Measurements from ENCODE around the gene ZNF516. TPM values are rescaled to one million over a fixed set of nuclear protein-coding genes. Genes with fewer than 3 reads are reported as not detected.

ZNF516 gene
- total RNA-seq, 1 donor from 2014 or later: 1.6 TPM

GRCh38 chr18:76392349-76392748 lies 102.7 kb downstream of the ZNF516 start:
- intact Hi-C loops (cut with micrococcal nuclease): no loop called here
- Mint-ChIP-seq H3K4me3 (no peak overlapping the region), H3K4me1 (no peaks in the 10 kb centered on the region), H3K27ac (no peak overlapping the region), H3K27me3 (peaks cover 18% of the 10 kb centered on the region), H3K36me3 (ENCODE audit: low read depth) (no peaks in the 10 kb centered on the region), H3K9me3 (no peaks in the 10 kb centered on the region)
- no peak for DNase-seq

DNA sequence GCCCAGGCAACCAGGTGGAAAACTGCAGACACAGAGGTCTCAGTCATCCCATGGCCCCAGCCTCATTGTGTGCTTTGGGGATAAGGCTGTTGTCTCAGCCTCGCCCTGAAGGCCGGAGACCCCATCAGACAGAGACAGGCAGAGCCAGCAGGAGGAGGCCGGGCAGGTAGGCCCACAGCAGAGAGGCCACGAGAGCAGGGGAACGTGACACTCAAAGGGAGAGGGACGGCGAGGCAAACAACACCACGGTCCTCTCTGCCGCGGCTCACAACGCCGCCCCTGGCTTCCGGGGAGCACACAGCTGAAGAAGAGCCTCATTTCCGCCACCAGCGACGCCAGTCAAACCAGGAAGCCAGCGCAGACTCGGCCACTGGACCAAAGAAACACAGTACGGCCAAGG lies 103.3 kb downstream of the ZNF516 start:
- intact Hi-C loops (cut with micrococcal nuclease): no loop called here
- H3K4me1 Mint-ChIP-seq: peaks cover 4% of the 10 kb centered on the region
- H3K36me3 Mint-ChIP-seq (ENCODE audit: low read depth): no peaks in the 10 kb centered on the region
- no peak overlapping the region for H3K4me3 Mint-ChIP-seq
- H3K27me3 Mint-ChIP-seq: peaks cover 21% of the 10 kb centered on the region
- no peak for DNase-seq
- no peaks in the 10 kb centered on the region for H3K9me3 Mint-ChIP-seq
- no peak overlapping the region for H3K27ac Mint-ChIP-seq

GRCh38 chr18:76391038-76391437 lies 104.0 kb downstream of the ZNF516 start:
- Mint-ChIP-seq H3K4me1 (peaks cover 10% of the 10 kb centered on the region), H3K36me3 (ENCODE audit: low read depth) (no peaks in the 10 kb centered on the region), H3K4me3 (no peak overlapping the region), H3K9me3 (no peaks in the 10 kb centered on the region), H3K27me3 (peaks cover 20% of the 10 kb centered on the region), H3K27ac (no peak overlapping the region)
- DNase-seq: no peak
- intact Hi-C loops (cut with micrococcal nuclease): no loop called here

DNA sequence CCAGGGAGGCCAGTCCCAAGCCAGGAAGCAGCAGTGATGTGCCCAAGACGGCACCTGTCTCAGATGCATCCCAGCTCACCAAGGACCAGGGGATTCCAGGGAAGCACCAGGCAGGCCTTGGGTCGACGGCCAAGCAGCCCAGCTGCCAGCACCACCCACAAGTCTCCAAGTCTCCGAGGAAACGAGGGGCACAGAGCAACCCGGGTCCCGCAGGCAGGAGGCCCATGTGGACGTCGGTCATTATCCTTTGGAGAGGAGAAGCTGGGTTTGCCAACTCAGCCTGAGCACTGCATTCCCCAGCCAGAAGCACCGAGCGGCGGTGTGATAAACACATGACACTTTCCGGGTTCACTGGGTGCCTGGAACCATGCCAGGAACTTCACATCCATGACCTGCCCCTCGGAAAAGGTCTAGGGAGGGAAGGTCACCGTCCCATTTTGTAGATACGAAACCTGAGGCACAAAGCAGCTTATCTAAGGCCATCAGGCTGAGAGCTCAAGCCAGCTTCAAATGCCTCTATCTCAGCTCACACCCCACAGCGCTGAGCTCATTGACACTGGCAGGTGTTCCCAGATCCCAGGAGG lies 104.5 kb downstream of the ZNF516 start:
- peaks cover 23% of the 10 kb centered on the region for H3K27me3 Mint-ChIP-seq
- peaks cover 10% of the 10 kb centered on the region for H3K4me1 Mint-ChIP-seq
- intact Hi-C loops (cut with micrococcal nuclease): no loop called here
- H3K36me3 Mint-ChIP-seq (ENCODE audit: low read depth): no peaks in the 10 kb centered on the region
- no peaks in the 10 kb centered on the region for H3K9me3 Mint-ChIP-seq
- no peak overlapping the region for H3K27ac Mint-ChIP-seq
- no peak overlapping the region for H3K4me3 Mint-ChIP-seq
- no peak for DNase-seq

DNA sequence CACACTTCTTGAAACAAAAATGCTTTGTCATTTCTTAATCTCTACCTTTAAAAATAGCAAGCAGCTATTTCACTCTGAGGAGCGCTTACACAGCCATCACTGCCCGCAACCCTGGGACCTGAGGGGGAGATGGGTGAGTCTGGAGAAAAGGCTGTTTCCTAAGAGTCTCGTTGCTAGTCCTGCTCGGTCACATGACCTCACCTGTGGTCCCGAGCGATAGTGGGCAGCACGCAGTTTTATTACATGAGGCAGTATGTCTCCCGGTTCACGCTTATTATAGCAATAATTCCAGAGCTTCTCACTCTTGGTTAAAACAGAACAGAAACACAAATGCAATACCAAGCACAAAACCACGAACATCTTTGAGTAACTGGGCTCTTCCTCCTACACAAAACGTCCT lies 105.3 kb downstream of the ZNF516 start:
- DNase-seq: no peak
- Mint-ChIP-seq H3K27ac (no peak overlapping the region), H3K4me3 (no peak overlapping the region), H3K27me3 (peaks cover 23% of the 10 kb centered on the region), H3K9me3 (no peaks in the 10 kb centered on the region), H3K36me3 (ENCODE audit: low read depth) (no peaks in the 10 kb centered on the region), H3K4me1 (peaks cover 10% of the 10 kb centered on the region)
- intact Hi-C loops (cut with micrococcal nuclease): no loop called here

DNA sequence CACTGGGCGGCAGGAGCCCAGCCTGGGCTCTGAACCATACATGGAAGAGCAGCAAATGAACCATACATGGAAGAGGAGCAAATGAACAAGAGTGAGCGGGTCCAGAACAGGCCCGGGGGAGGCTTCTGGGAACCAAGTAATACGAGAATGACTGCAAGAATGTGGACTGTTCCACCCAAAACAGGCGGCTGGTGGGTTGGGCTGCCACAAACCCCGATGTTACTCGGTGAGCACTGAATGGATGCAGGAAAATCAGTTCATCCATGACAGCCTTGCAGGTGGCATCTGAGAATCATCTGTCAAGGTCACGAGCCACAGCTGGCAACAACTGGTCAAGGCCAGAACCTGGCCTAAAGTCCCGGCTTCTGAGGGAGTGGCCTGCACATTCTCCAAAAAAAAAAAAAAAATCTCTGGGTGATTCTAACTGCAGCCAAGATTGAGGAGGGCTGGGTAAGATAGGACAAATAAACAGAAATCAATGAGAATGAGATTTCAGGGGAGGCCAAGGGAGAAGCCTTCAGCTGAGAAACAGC lies 106.1 kb downstream of the ZNF516 start:
- Mint-ChIP-seq H3K27ac (no peak overlapping the region), H3K4me3 (no peak overlapping the region), H3K27me3 (peaks cover 23% of the 10 kb centered on the region), H3K36me3 (ENCODE audit: low read depth) (no peaks in the 10 kb centered on the region), H3K4me1 (peaks cover 10% of the 10 kb centered on the region), H3K9me3 (no peaks in the 10 kb centered on the region)
- no peak for DNase-seq
- intact Hi-C loops (cut with micrococcal nuclease): no loop called here

- intact Hi-C loops (cut with micrococcal nuclease): no loop called here
- Mint-ChIP-seq H3K36me3 (ENCODE audit: low read depth) (no peaks in the 10 kb centered on the region), H3K4me3 (no peak overlapping the region), H3K4me1 (peaks cover 10% of the 10 kb centered on the region), H3K9me3 (no peaks in the 10 kb centered on the region), H3K27me3 (peaks cover 23% of the 10 kb centered on the region), H3K27ac (no peak overlapping the region)
- DNase-seq: no peak
These were observed 106.8 kb downstream of the ZNF516 start for GRCh38 chr18:76388261-76388660.

GRCh38 chr18:76387608-76388007 lies 107.4 kb downstream of the ZNF516 start:
- intact Hi-C loops (cut with micrococcal nuclease): no loop called here
- Mint-ChIP-seq H3K4me1 (peaks cover 10% of the 10 kb centered on the region), H3K36me3 (ENCODE audit: low read depth) (no peaks in the 10 kb centered on the region), H3K4me3 (no peak overlapping the region), H3K27ac (no peak overlapping the region), H3K9me3 (no peaks in the 10 kb centered on the region), H3K27me3 (peaks cover 23% of the 10 kb centered on the region)
- DNase-seq: no peak

GRCh38 chr18:76386886-76387285 lies 108.2 kb downstream of the ZNF516 start:
- no peak for DNase-seq
- Mint-ChIP-seq H3K27ac (no peak overlapping the region), H3K4me1 (peaks cover 10% of the 10 kb centered on the region), H3K27me3 (peaks cover 26% of the 10 kb centered on the region), H3K36me3 (ENCODE audit: low read depth) (no peaks in the 10 kb centered on the region), H3K9me3 (no peaks in the 10 kb centered on the region), H3K4me3 (no peak overlapping the region)
- intact Hi-C loops (cut with micrococcal nuclease): no loop called here

DNA sequence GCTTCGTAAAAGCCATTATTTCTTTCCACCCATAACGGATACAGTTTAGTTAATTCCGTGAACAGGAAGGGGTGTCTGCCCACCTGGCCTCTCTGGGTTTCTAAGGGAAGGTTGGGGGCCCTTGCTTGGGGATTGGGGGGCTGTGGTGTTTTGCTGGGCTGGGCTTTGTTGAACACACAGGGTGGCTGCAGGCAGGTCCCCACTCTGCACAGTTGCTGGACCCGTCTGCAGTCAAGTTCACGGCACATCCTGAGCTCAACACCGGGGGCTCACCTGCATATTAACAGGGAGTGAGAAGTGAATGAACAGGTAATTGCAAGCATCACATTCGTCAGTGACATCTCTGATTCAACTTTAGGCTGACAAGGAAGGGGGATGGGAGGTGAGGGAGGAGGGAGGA lies 109.0 kb downstream of the ZNF516 start:
- H3K4me3 Mint-ChIP-seq: no peak overlapping the region
- DNase-seq: no peak
- peaks cover 26% of the 10 kb centered on the region for H3K27me3 Mint-ChIP-seq
- H3K4me1 Mint-ChIP-seq: peaks cover 10% of the 10 kb centered on the region
- no peaks in the 10 kb centered on the region for H3K9me3 Mint-ChIP-seq
- H3K27ac Mint-ChIP-seq: no peak overlapping the region
- intact Hi-C loops (cut with micrococcal nuclease): no loop called here
- H3K36me3 Mint-ChIP-seq (ENCODE audit: low read depth): no peaks in the 10 kb centered on the region

GRCh38 chr18:76385681-76385975 lies 109.4 kb downstream of the ZNF516 start:
- H3K9me3 Mint-ChIP-seq: no peaks in the 10 kb centered on the region
- H3K4me1 Mint-ChIP-seq: peaks cover 10% of the 10 kb centered on the region
- H3K4me3 Mint-ChIP-seq: no peak overlapping the region
- H3K27me3 Mint-ChIP-seq: peaks cover 26% of the 10 kb centered on the region
- no peak overlapping the region for H3K27ac Mint-ChIP-seq
- intact Hi-C loops (cut with micrococcal nuclease): no loop called here
- no peak for DNase-seq
- H3K36me3 Mint-ChIP-seq (ENCODE audit: low read depth): no peaks in the 10 kb centered on the region

DNA sequence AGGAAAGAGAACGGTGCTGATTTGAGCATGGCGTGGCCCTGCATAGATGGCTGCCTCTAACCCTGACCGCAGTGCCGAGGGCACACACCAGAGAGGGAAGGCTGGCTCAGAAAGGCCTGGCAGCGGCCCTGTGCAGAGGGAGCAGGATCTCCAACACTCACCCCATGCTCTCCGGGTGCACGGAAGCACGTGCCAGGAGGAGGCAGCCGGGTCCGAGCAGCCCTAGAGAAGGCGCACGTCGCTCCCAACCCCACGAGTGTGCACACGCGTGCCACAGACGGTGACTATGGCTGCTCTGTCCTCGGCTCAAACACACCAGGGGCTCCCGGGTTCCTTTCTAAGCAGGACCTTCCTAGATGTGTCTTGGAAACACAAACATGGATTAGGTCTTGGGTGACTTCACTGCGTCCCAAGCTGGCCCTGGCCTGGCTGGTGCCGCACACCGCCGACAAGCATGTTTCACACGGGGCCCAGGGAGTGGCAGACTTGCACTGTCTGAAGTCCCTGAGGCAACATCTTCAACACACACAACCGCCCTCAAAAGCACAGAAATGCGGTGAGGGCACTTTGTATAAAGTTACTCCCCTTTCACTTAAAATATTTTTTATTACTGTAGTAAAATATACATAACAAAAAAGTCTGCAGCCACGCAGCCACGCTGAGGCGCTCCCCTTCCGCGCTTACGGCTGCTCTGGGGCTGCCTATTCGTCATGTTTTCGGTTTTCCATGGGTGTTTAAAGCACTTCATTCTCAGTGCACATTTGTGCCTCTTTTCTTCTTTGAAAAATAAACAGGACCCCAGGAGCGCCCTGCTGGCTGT lies 110.0 kb downstream of the ZNF516 start:
- Mint-ChIP-seq H3K4me1 (peaks cover 10% of the 10 kb centered on the region), H3K27me3 (peaks cover 26% of the 10 kb centered on the region), H3K9me3 (no peaks in the 10 kb centered on the region), H3K36me3 (ENCODE audit: low read depth) (no peaks in the 10 kb centered on the region), H3K27ac (no peak overlapping the region), H3K4me3 (no peak overlapping the region)
- DNase-seq: no peak
- intact Hi-C loops (cut with micrococcal nuclease): no loop called here

DNA sequence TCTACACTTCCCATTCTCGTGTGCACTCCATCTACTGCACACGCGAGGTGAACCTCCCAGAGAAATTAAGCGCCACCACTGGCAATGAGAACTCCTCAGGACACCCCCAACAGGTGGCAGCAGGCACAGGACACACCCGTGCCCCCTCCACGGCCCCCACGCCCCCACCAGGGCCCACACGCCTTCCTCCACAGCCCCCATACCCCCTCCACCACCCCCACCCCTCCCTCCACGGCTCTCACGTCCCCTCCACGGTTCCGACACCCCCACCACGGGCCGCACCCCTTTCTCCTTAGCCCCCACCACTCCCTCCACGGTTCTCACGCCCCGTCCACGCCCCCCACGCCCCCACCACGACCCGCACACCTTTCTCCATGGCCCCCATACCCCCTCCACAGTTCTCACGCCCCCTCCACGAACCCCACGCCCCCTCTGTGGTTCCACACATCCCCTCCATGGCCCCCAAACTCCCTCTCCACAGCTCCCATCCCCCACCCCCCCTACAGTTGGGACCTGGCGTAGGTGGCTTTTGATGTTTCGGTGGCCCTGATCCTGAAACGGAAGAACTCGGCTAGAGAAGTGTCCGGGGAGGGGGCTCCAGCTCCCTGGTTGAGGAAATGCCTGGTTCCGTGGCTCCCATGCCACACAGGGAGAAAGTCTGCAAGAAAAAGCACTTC lies 110.8 kb downstream of the ZNF516 start:
- Mint-ChIP-seq H3K36me3 (ENCODE audit: low read depth) (no peaks in the 10 kb centered on the region), H3K27me3 (peaks cover 23% of the 10 kb centered on the region), H3K27ac (no peak overlapping the region), H3K4me3 (no peak overlapping the region), H3K4me1 (peaks cover 10% of the 10 kb centered on the region), H3K9me3 (no peaks in the 10 kb centered on the region)
- intact Hi-C loops (cut with micrococcal nuclease): no loop called here
- DNase-seq: no peak

GRCh38 chr18:76383636-76384035 lies 111.4 kb downstream of the ZNF516 start:
- intact Hi-C loops (cut with micrococcal nuclease): no loop called here
- no peak overlapping the region for H3K27ac Mint-ChIP-seq

More at GRCh38 chr18:76383636-76384035, 111.4 kb downstream of the ZNF516 start:
- H3K27me3 Mint-ChIP-seq: peaks cover 19% of the 10 kb centered on the region
- no peak overlapping the region for H3K4me3 Mint-ChIP-seq
- H3K9me3 Mint-ChIP-seq: no peaks in the 10 kb centered on the region
- no peaks in the 10 kb centered on the region for H3K36me3 Mint-ChIP-seq (ENCODE audit: low read depth)
- DNase-seq: no peak
- H3K4me1 Mint-ChIP-seq: peaks cover 10% of the 10 kb centered on the region

All from activated CD4-positive, alpha-beta T cell treated with anti-CD3 and anti-CD28 coated beads, Interleukin-2, amount 10 ng/mL, durations not matched to agents 24 days and 14 days (primary cell).